Measurements from ENCODE around the gene TYRO3.

- TF ChIP-seq CTCF (conservative IDR thresholded peaks at IDR 0.05; ENCODE audit: low read length) (no peak), EZH2phosphoT487 (IDR thresholded peaks at IDR 0.05; ENCODE audit: borderline replicate concordance, low read depth, low read length) (no peak)
These were observed 63.9 kb downstream of the TYRO3 start for GRCh38 chr15:41622901-41623300.

Data from OCI-LY7 (cell line).